GM12891 (cell line): ENCODE measurements around the gene ZC3H4.
"Not testable (repeated sequence)": the region's sequence is repeated elsewhere in the genome, so short reads cannot be mapped to it uniquely, and the experiment has no call there.

ENCODE experiments used
- DNase-seq: peaks from one replicate; pipeline ENCODE4 v3.0.0; 2011; ENCODE audit warnings: low spot score; ENCODE audit not compliant: insufficient read length
- FAIRE-seq: peaks from 2 replicates; lab custom pipeline; 2011; peaks lifted over from hg19 to GRCh38; lab: Jason Lieb, UNC
- PAX5 ChIP-seq: IDR thresholded peaks from 2 replicates; pipeline ENCODE4 v1.6.1; 2011; ENCODE audit warnings: low read length, moderate library complexity, mild to moderate bottlenecking; ENCODE audit not compliant: insufficient read depth, severe bottlenecking
- POLR2A ChIP-seq: IDR thresholded peaks from 2 replicates; pipeline ENCODE4 v1.6.1; 2011; ENCODE audit warnings: low read depth, low read length, control low read depth
- POLR2AphosphoS5 ChIP-seq: IDR thresholded peaks from 2 replicates; pipeline ENCODE4 v1.6.1; 2011; ENCODE audit warnings: low read depth, low read length, control low read depth
- POU2F2 ChIP-seq: IDR thresholded peaks from 2 replicates; pipeline ENCODE4 v1.6.1; 2011; ENCODE audit warnings: low read depth, mild to moderate bottlenecking, control low read depth, low read length, moderate library complexity
- SPI1 ChIP-seq: IDR thresholded peaks from 2 replicates; pipeline ENCODE4 v1.6.1; 2011; ENCODE audit warnings: low read depth, low read length, control low read depth
- TAF1 ChIP-seq: IDR thresholded peaks from 2 replicates; pipeline ENCODE4 v1.6.1; 2011; ENCODE audit warnings: low read depth, low read length, control low read depth

ZC3H4 gene

DNA sequence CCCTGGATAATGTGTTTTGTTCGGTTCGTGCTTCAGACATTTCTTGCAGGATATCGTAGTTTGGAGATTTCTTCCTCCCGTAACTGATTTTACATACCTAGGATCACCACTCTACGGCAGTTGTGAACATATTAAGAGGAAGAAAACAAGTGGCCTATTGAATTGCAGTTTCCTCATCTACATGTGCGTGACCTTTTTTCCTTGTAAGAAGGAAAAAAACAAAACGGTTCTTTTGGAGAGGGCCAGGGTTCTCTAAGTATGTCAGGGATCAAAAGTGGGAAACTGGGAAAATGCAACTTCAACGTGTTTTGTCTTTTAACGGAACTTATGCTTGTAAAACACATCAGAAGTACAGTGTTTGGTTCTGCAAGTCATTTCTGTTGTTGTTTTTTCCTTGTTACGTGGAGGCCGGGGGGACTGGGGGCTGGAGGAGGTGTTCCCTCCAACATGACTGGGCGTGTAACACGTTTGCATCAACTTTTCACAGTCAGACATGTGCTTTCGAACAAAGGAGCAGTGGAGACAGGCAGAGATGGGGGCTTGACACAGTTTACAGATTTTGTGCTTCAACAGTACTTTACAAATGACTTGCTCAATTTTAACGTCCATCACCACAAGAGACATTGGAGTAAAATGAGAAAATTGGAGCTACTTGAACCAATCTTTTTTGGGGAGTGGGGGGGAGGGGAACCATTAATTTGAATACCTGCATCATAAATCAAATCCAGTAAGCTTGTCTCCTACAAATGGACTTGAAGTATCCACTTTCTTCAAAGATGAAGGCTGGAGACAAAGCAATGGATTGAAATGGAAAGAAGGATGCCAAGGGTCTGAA, 3.8 kb downstream of the ZC3H4 start:
- FAIRE-seq (peak; percentile 81), DNase-seq (no peak)
- TF ChIP-seq POU2F2 = peak; percentile 65; the same call in 1 of the 2 replicates
- peak; percentile 77 for TF ChIP-seq POLR2A
- no peak for TF ChIP-seq SPI1
- peak; percentile 62 for TF ChIP-seq POLR2AphosphoS5

DNA sequence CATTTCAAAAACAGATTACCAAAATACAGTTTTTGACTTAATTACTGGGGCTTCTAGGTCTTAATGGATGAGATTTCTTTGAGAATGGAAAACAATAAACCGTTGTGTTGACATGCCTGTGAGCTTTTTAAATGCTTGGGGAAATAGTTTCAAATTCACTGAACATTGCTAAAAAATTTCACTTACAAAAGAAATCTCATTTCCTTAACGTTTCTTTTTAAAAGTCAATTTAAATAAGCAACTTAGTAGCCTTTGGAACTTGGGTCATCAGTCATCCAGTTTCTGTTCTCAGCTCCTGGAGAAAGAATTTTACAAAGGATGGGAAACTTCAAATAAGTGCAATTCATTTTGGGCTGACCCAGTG, 4.4 kb downstream of the ZC3H4 start:
- FAIRE-seq (no peak), DNase-seq (no peak)
- TF ChIP-seq PAX5 = no peak
- TF ChIP-seq POLR2AphosphoS5 = no peak
- no peak for TF ChIP-seq TAF1
- TF ChIP-seq SPI1 = no peak
- TF ChIP-seq POU2F2 = no peak
- no peak for TF ChIP-seq POLR2A

DNA sequence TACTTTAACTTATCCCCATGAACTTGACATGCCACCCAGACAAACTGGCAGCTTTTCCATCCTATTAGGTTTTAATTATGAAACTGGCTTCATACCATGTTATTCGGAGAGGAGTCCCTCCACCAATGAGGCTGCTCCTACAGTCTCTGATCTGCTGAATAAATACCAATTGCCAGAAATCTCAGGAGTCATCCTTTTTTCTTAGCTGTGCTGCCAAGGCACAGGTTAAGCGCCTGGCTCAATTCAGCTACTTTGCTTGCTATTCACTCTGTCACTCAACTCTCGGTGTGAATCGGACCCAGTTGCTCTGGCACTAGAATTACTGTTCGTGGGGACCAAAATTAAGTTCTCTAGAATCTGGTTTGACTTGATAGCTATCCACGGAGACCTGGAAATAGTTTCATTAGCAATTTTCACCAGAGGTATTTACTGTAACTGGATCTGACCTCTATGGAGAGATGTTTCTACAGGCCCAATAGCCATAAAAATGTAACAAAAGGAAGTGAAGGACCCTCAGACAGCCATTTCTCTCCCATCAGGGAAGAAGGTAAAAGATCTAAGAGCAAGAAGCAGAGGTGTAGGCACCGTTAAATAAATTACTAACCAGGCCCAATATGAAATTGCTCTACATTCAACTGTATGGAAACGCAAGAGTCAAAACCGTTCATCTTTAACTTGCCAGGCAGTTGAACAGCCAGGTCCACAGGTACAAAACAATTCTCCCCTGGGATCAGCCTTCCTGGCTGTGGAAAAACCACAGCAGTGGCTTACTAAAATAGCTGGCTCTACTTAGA, 5.4 kb downstream of the ZC3H4 start:
- TF ChIP-seq POLR2A = no peak
- no peak for TF ChIP-seq SPI1
- TF ChIP-seq POU2F2 = no peak
- no peak for TF ChIP-seq TAF1
- TF ChIP-seq PAX5 = no peak
- TF ChIP-seq POLR2AphosphoS5 = no peak
- no peak for FAIRE-seq
- no peak for DNase-seq

DNA sequence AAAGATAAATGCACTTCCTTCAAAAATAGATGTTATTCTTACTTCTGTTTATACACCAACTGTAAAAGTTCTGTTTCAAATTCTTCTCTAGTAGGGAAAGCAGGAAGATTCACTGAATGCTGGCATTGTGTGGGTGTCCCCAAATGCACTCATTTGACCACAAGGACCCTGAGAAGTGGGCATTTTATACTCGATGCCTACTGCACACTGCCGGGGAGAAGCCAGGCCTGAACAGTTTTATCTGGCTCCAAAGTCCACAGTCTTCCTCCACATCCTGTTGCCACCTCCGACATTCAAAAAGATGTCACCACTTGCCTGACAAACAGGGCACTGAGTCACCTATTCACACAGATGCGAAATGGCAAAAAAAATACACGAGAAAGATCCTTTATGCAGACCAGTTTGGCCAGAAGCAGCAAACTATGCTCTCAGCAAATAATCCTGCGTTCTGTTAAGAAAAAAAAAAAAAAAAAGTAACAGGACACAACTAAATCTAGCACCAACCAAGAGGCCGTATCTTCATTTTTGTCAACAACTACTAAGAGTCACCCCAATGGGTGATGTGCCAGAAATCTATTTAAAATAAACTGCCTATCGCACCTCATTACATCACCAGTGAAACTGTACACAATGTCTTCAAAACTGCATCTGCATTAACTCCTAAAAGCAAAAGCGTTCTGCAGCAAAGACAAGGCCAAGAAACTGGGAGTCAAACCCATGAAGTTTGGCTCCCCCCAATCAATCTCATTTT, 6.2 kb downstream of the ZC3H4 start:
- DNase-seq = no peak
- TF ChIP-seq TAF1 (no peak), SPI1 (0 out of 2 replicates have a peak, but pooled peaks have one; percentile 38), POLR2AphosphoS5 (no peak), POLR2A (no peak), PAX5 (no peak)
- FAIRE-seq = no peak

GRCh38 chr19:47106821-47107201, 6.8 kb downstream of the ZC3H4 start:
- FAIRE-seq (no peak), DNase-seq (no peak)
- TF ChIP-seq SPI1 (no peak), POU2F2 (no peak), POLR2A (no peak), PAX5 (no peak), POLR2AphosphoS5 (no peak), TAF1 (no peak)

DNA sequence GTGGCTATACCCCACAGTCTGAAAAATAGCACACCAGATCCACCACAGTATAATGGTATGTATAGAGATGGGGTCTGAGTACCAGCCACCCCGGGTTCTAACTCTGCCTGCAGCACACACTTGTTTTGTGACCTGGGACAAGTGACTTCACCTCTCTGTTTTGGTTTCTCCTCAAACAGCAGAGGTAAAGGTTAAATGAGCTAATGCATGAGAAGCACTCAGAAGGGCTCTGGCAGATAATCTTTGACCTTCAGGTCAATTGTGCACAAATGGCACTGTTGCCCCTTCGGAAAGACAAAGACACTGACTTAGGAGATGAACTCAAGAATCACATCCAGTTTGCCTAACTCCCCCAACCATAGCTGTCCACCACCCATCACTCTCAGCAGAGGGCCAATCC, 7.7 kb downstream of the ZC3H4 start:
- FAIRE-seq = no peak
- DNase-seq = no peak
- no peak for TF ChIP-seq PAX5
- no peak for TF ChIP-seq SPI1
- no peak for TF ChIP-seq POLR2A
- TF ChIP-seq POU2F2 = no peak
- no peak for TF ChIP-seq POLR2AphosphoS5
- TF ChIP-seq TAF1 = no peak

GRCh38 chr19:47104680-47105079, 8.9 kb downstream of the ZC3H4 start:
- no peak for FAIRE-seq
- TF ChIP-seq POLR2AphosphoS5 (no peak), POU2F2 (no peak), TAF1 (no peak), SPI1 (no peak), POLR2A (no peak), PAX5 (no peak)
- DNase-seq = no peak

DNA sequence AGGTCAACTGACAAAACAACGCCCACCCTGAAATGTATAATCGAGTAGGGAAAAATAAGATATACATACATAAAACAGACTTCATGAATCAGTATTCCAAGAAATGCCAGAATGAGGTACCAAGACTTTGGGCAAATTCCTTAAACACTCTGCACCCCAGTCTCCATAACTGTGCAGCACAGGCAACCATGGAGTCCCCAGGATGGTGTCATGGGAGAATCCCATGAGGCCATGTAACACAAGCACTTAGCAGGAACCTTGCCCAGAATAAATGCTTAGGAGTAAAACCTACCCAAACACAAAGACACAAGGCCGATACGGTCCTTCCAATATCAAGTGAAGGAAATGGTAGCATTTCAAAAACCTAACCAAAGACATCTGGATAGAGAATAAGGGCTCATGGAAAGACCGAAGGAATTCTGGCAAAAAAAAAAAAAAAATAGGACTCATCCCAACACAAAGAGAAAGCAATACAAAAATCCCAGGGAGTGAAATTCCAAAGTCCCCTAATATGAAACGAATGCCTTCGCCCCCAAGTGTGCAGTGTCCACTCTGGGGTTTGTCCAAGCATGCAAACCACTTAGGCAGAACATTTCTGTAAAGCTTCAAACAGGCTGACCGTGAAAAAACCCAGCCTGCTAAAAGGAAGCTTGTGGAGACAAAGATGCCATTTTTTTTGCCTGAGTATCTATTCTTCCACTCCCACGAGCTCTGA, 11.1 kb downstream of the ZC3H4 start:
- FAIRE-seq (no peak), DNase-seq (no peak)
- TF ChIP-seq POU2F2 (no peak), SPI1 (no peak), POLR2AphosphoS5 (no peak), POLR2A (no peak), PAX5 (no peak), TAF1 (no peak)

- DNase-seq, FAIRE-seq: not testable (repeated sequence)
Observed at GRCh38 chr19:47101116-47101515, 12.5 kb downstream of the ZC3H4 start.
